ENCODE results near the gene GPATCH3. TPM values are rescaled to one million over a fixed set of nuclear protein-coding genes. Genes with fewer than 3 reads are reported as not detected.
"Not testable (repeated sequence)": the region's sequence is repeated elsewhere in the genome, so short reads cannot be mapped to it uniquely, and the experiment has no call there.

Gene GPATCH3
- total RNA-seq, 1 experiment from 2014 or later, result 17.4 TPM

GRCh38 chr1:26873097-26873496 is 27.2 kb downstream of the GPATCH3 start:
- DNase-seq (ENCODE audit: low spot score), result not testable (repeated sequence)

GRCh38 chr1:26864610-26865480 is 35.4 kb downstream of the GPATCH3 start:
- peak; percentile 98 for DNase-seq (ENCODE audit: low spot score)

- DNase-seq (ENCODE audit: low spot score), result no peak
Observed at GRCh38 chr1:26863685-26864077, 36.6 kb downstream of the GPATCH3 start.

GRCh38 chr1:26862781-26863684 is 37.2 kb downstream of the GPATCH3 start, which contains the start of gene SFN:
Gene SFN, plus strand, starts transcription at chr1:26863149. Its CDS starts 64 bp downstream, at chr1:26863213.
- peak; percentile 98 for DNase-seq (ENCODE audit: low spot score)

GRCh38 chr1:26861889-26862378 is 38.3 kb downstream of the GPATCH3 start:
- DNase-seq (ENCODE audit: low spot score), result no peak

GRCh38 chr1:26861286-26861701 is 39.0 kb downstream of the GPATCH3 start:
- DNase-seq (ENCODE audit: low spot score), result peak; percentile 53

- DNase-seq (ENCODE audit: low spot score), result no peak
Observed at GRCh38 chr1:26858891-26859640, 41.2 kb downstream of the GPATCH3 start.

GRCh38 chr1:26858160-26858559 is 42.1 kb downstream of the GPATCH3 start:
- DNase-seq (ENCODE audit: low spot score), result no peak

GRCh38 chr1:26857473-26858060 is 42.7 kb downstream of the GPATCH3 start:
- no peak for DNase-seq (ENCODE audit: low spot score)

- no peak for DNase-seq (ENCODE audit: low spot score)
Observed at GRCh38 chr1:26856604-26857469, 43.4 kb downstream of the GPATCH3 start.

- DNase-seq (ENCODE audit: low spot score), result no peak
Observed at GRCh38 chr1:26856181-26856580, 44.1 kb downstream of the GPATCH3 start.

- no peak for DNase-seq (ENCODE audit: low spot score)
Observed at GRCh38 chr1:26855636-26856035, 44.6 kb downstream of the GPATCH3 start.

GRCh38 chr1:26854906-26855305 is 45.4 kb downstream of the GPATCH3 start:
- no peak for DNase-seq (ENCODE audit: low spot score)

GRCh38 chr1:26853600-26853999 is 46.7 kb downstream of the GPATCH3 start:
- no peak for DNase-seq (ENCODE audit: low spot score)

GRCh38 chr1:26853156-26853555 is 47.1 kb downstream of the GPATCH3 start:
- peak; percentile 96 for DNase-seq (ENCODE audit: low spot score)

- DNase-seq (ENCODE audit: low spot score), result no peak
Observed at GRCh38 chr1:26852701-26853100, 47.6 kb downstream of the GPATCH3 start.

- DNase-seq (ENCODE audit: low spot score), result no peak
Observed at GRCh38 chr1:26851106-26851684, 49.1 kb downstream of the GPATCH3 start.

GRCh38 chr1:26848941-26849774 is 51.1 kb downstream of the GPATCH3 start:
- peak; percentile 72 for DNase-seq (ENCODE audit: low spot score)

- DNase-seq (ENCODE audit: low spot score), result no peak
Observed at GRCh38 chr1:26848499-26848898, 51.8 kb downstream of the GPATCH3 start.

Data from HT-29 (cell line).